GM12878 (cell line): ENCODE results near the gene WDFY3. TPM values are rescaled to one million over a fixed set of nuclear protein-coding genes. Genes with fewer than 3 reads are reported as not detected.

ENCODE experiments used
- ATAC-seq: fragments of 200-7000 bp; cut with Tn5 transposase; 3 replicates; pipeline ENCODE4 v1.9.1; 2020; ENCODE audit warnings: mild to moderate bottlenecking, moderate library complexity
- BruUV-seq: library from RNA; stranded (reverse); fragments of 400-500 nt; replicated peaks from 2 replicates; lab custom pipeline; 2021; lab: Mats Ljungman, UMichigan
- CTCF ChIA-PET: fragments of 300-600 bp; sonication (Branson Sonifier 250); formaldehyde crosslinking; extraction: SDS; loops from one replicate; lab custom pipeline; 2021; ENCODE audit warnings: inconsistent platforms; lab: Yijun Ruan, JAX
- POLR2A ChIA-PET: fragments of 350-600 bp; formaldehyde crosslinking; extraction: SDS; loops from one replicate; lab custom pipeline; 2021; ENCODE audit warnings: inconsistent platforms; lab: Charles Lee
- RAD21 ChIA-PET: fragments of 300-600 bp; sonication (Branson Sonifier 250); formaldehyde crosslinking; loops from one replicate; lab custom pipeline; 2023; ENCODE audit warnings: antibody characterized with exemption; ENCODE audit not compliant: unreplicated experiment; lab: Charles Lee
- SMC1A ChIA-PET: fragments of 300-600 bp; sonication (Branson Sonifier 250); formaldehyde crosslinking; loops from one replicate; lab custom pipeline; 2023; ENCODE audit not compliant: unreplicated experiment, uncharacterized antibody; lab: Charles Lee
- DNase-seq: peaks from one replicate; pipeline ENCODE4 v3.0.0-alpha.2; 2011; ENCODE audit warnings: low read depth, low spot score
- FAIRE-seq: peaks from 3 replicates; lab custom pipeline; 2011; peaks lifted over from hg19 to GRCh38; lab: Jason Lieb, UNC
- H2AFZ ChIP-seq: 2 replicates; pipeline ENCODE4 v1.6.0; 2011; ENCODE audit warnings: low read depth, low read length, control low read depth; ENCODE audit not compliant: control insufficient read depth
- H3K27ac ChIP-seq: 2 replicates; pipeline ENCODE4 v1.5.1; 2011; ENCODE audit warnings: control low read depth; ENCODE audit not compliant: control insufficient read depth, insufficient read depth
- H3K27me3 ChIP-seq, 2 experiments: replicated peaks in 1 of 2; 2 replicates each; pipeline versions ENCODE4 v1.6.0 to v1.6.1; 2011; ENCODE audit warnings: low read length in 1 of 2; ENCODE audit not compliant: control insufficient read depth in 2 of 2, insufficient read depth in 2 of 2
- H3K36me3 ChIP-seq, 2 experiments: 2 replicates each; pipeline ENCODE4 v1.5.1; 2011; ENCODE audit warnings: low read length in 1 of 2; ENCODE audit not compliant: control insufficient read depth in 2 of 2, insufficient read depth in 2 of 2
- H3K4me1 ChIP-seq: 2 replicates; pipeline ENCODE4 v1.6.1; 2011; ENCODE audit warnings: mild to moderate bottlenecking, low read length, moderate library complexity, mixed read lengths; ENCODE audit not compliant: control insufficient read depth, insufficient read depth
- H3K4me2 ChIP-seq: 2 replicates; pipeline ENCODE4 v1.6.0; 2011; ENCODE audit warnings: control low read depth; ENCODE audit not compliant: control insufficient read depth, insufficient read depth
- H3K4me3 ChIP-seq: fragments of 200-600 bp; sonication (generic); 2 replicates; pipeline ENCODE4 v1.5.1; 2016
- H3K79me2 ChIP-seq: 2 replicates; pipeline ENCODE4 v1.6.0; 2011; ENCODE audit warnings: low read length; ENCODE audit not compliant: control insufficient read depth, insufficient read depth
- H3K9ac ChIP-seq: 2 replicates; pipeline ENCODE4 v1.8.0; 2011; ENCODE audit warnings: low read length, control low read depth, mixed read lengths; ENCODE audit not compliant: control insufficient read depth, insufficient read depth
- H3K9me3 ChIP-seq: replicated peaks from 3 replicates; pipeline ENCODE4 v1.5.1; 2011; ENCODE audit warnings: mild to moderate bottlenecking, low read length; ENCODE audit not compliant: control insufficient read depth, insufficient read depth
- H4K20me1 ChIP-seq: 2 replicates; pipeline ENCODE4 v1.6.0; 2011; ENCODE audit not compliant: control insufficient read depth, insufficient read depth
- BRCA1 ChIP-seq: IDR thresholded peaks from 2 replicates; pipeline ENCODE4 v1.6.1; 2011; ENCODE audit warnings: low read depth, low read length, improper control_type of control experiment
- CEBPB ChIP-seq, 2 experiments: fragments of 150-350 bp in 1 of 2; IDR thresholded peaks; 2 replicates each; pipeline ENCODE4 v1.6.1; 2012 to 2014; ENCODE audit warnings: low read depth in 2 of 2, low read length in 2 of 2, borderline replicate concordance in 1 of 2, inconsistent platforms in 1 of 2
- CHD1 ChIP-seq: IDR thresholded peaks from 2 replicates; pipeline ENCODE4 v1.6.1; 2012; ENCODE audit warnings: low read depth, low read length, improper control_type of control experiment
- CHD2 ChIP-seq: IDR thresholded peaks from 2 replicates; pipeline ENCODE4 v1.6.1; 2011; ENCODE audit warnings: low read depth, low read length, improper control_type of control experiment, borderline replicate concordance
- CHD4 ChIP-seq: fragments of 200-600 bp; sonication (generic); IDR thresholded peaks from 2 replicates; pipeline ENCODE4 v1.6.1; 2016; ENCODE audit warnings: mild to moderate bottlenecking
- CUX1 ChIP-seq: IDR thresholded peaks from 2 replicates; pipeline ENCODE4 v1.6.1; 2012; ENCODE audit warnings: improper control_type of control experiment, low read depth, low read length; ENCODE audit not compliant: insufficient replicate concordance
- EGR1 ChIP-seq, 2 experiments: IDR thresholded peaks; 1 replicate in 1 of 2; 2 replicates in 1 of 2; pipeline ENCODE4 v1.6.1; 2011 to 2012; ENCODE audit warnings: low read depth in 2 of 2, low read length in 2 of 2, borderline replicate concordance in 1 of 2, mild to moderate bottlenecking in 1 of 2, moderate library complexity in 1 of 2
- ELK1 ChIP-seq: IDR thresholded peaks from 2 replicates; pipeline ENCODE4 v1.6.1; 2012; ENCODE audit warnings: low read depth, low read length, improper control_type of control experiment
- MLLT1 ChIP-seq: fragments of 450-650 bp; IDR thresholded peaks from 2 replicates; pipeline ENCODE4 v1.6.1; 2016; ENCODE audit warnings: mild to moderate bottlenecking
- RELA ChIP-seq: fragments of 450-650 bp; IDR thresholded peaks from 2 replicates; pipeline ENCODE4 v1.8.0; 2014; ENCODE audit warnings: borderline replicate concordance; ENCODE audit not compliant: partially characterized antibody
- SP1 ChIP-seq: IDR thresholded peaks from one replicate; pipeline ENCODE4 v1.6.1; 2011; ENCODE audit warnings: low read depth, low read length
- ZNF687 ChIP-seq: fragments of 450-650 bp; IDR thresholded peaks from 2 replicates; pipeline ENCODE4 v1.6.1; 2017; ENCODE audit warnings: mild to moderate bottlenecking, moderate library complexity
- WGBS: methylation state at CpG from one replicate; pipeline ENCODE4 v1.1.6; 2016; ENCODE audit warnings: low lambda C conversion rate; ENCODE audit not compliant: insufficient replicate concordance, insufficient coverage; ENCODE audit errors: missing lambda C conversion rate; 5-methylcytosine and 5-hydroxymethylcytosine counted together
- in situ Hi-C: fragments of 300-500 bp; cut with MboI; formaldehyde crosslinking; loops from 9 replicates; pipeline ENCODE4 v1.14.3; 2018; ENCODE audit warnings: mixed read lengths
- intact Hi-C: fragments of 100-400 bp; cut with micrococcal nuclease; formaldehyde crosslinking; loops from one replicate; pipeline ENCODE4 v1.14.2; 2022; ENCODE audit not compliant: unreplicated experiment
- polyA plus RNA-seq, 11 experiments: library from polyadenylated mRNA; depleted of rRNA in 4 of 11; unstranded in 6 of 11; stranded (reverse) in 5 of 11; fragments of >200 nt; fragmentation: Nextera tagmentation in 4 of 11; fragmentation: Illumina TruSeq in 1 of 11; extraction: Ambion mirVana in 4 of 11; extraction: Trizol in 1 of 11; gene quantifications; 1 replicate in 1 of 11; 2 replicates in 10 of 11; pipeline versions ENCODE4 v1.2.1 to v1.2.3, GENCODE V29; 2011 to 2016; ENCODE audit warnings: inconsistent platforms in 2 of 11, missing spikeins in 2 of 11, low read depth in 1 of 11
- total RNA-seq, 4 experiments: library from RNA; depleted of rRNA in 3 of 4; stranded (reverse); fragments of >200 nt in 3 of 4; fragmentation: Illumina TruSeq in 1 of 4; extraction: Trizol in 1 of 4; gene quantifications; 2 replicates each; pipeline versions ENCODE4 v1.2.1 to v1.2.3, GENCODE V29; 2013 to 2021

Gene WDFY3
- total and polyA plus RNA-seq, 10 of the 15 experiments (the other 5 are each of a cell fraction or from before 2014, with no cell fraction given) = 0.01 to 0.23 (median 0.12) TPM; not detected in 2

GRCh38 chr4:84995386-84995785 is 28.9 kb upstream of the WDFY3 start:
- ATAC-seq = no peak
- Histone ChIP-seq H3K9me3 (no peaks in the 10 kb centered on the region), H3K27me3 (no peaks in the 10 kb centered on the region), H3K4me1 (no peaks in the 10 kb centered on the region), H3K36me3 (no peaks in the 10 kb centered on the region), H3K27ac (no peak overlapping the region), H3K79me2 (no peaks in the 10 kb centered on the region), H3K4me2 (no peak overlapping the region), H2AFZ (no peak overlapping the region), H3K9ac (no peak overlapping the region), H4K20me1 (no peaks in the 10 kb centered on the region), H3K4me3 (no peak overlapping the region)
- ChIA-PET SMC1A (no interaction called here), RAD21 (no interaction called here), CTCF (interaction anchor here (0.7 kb wide), 1 partner anchor 24 kb away, joined by 3 read pairs; no protein-coding TSS in a partner anchor), POLR2A (no interaction called here)
- no TSS peak for BruUV-seq
- intact Hi-C loops = no loop called here
- WGBS = 58% methylated on average over 3 of the region's 3 CpGs
- FAIRE-seq = no peak
- in situ Hi-C loops = no loop called here
- DNase-seq = no peak
- TF ChIP-seq MLLT1 = no peak
- no peak for TF ChIP-seq CEBPB (IDR thresholded peaks at IDR 0.05; ENCODE audit: borderline replicate concordance in 1 of 2, low read depth in 2 of 2, low read length in 2 of 2)
- TF ChIP-seq SP1 = no peak
- no peak for TF ChIP-seq RELA
- no peak for TF ChIP-seq ELK1
- no peak for TF ChIP-seq CHD4
- TF ChIP-seq CHD2 = no peak
- no peak for TF ChIP-seq EGR1 (IDR thresholded peaks at IDR 0.05; ENCODE audit: borderline replicate concordance in 1 of 2, low read depth in 2 of 2, low read length in 2 of 2)
- no peak for TF ChIP-seq CUX1
- TF ChIP-seq BRCA1 = no peak
- TF ChIP-seq ZNF687 = no peak
- TF ChIP-seq CHD1 = no peak
